Measurements from ENCODE around the gene IER3. TPM values are rescaled to one million over a fixed set of nuclear protein-coding genes. Genes with fewer than 3 reads are reported as not detected.
A peak's percentile ranks its signal among the peaks of the same experiment; 100 is the strongest.

The IER3 gene
- total and polyA plus RNA-seq, 2 of the 13 experiments (the other 11 are each of a cell fraction or from before 2014, with no cell fraction given), result 51.1 to 131 TPM

DNA sequence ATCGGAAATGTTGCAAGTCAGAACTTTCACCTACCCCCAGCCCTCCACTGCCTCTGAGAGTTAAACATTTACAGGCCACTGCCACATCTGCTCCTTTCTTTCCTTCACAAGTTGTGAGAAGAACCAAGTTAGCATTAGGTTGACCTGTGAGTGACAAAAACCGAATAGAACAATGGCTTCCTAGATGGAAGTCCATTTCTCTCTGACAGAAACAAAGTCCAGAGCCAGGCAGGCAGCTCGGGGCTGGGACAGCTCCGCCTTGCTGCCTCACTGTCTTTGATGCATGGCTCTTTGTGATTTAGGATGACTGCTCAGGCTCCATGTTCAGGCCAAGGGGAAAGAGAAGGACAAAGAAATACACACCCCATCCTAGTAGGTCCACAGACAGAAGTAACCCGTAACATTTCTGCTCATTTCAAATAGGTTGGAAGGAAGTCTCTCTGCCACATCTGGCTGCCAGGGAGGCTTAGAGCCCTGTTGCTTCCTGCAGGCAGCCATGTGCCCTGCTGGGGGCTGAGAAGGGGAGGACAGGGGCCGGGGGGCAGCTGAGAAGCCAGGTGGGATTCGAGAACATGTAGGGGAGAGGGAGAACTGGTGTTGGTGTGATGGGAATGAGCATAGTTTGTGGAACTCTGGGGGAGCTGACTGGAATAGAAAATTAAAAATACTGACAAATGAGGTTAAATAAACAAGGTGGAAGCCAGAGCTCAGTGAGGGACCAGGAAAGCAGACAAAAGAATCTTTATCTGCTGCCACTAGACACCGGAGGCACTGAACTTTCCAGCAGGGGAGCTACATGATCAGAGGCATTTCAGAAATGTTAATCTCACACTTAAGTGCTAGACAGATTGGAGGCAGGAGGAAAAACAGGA lies 19.5 kb upstream of the IER3 start (continued):
- TF ChIP-seq ZNF768 (CRISPR knock-in tag; IDR thresholded peaks at IDR 0.05), result peak; percentile 57; the same call in 1 of the 2 replicates
- TF ChIP-seq, protein P1, sequence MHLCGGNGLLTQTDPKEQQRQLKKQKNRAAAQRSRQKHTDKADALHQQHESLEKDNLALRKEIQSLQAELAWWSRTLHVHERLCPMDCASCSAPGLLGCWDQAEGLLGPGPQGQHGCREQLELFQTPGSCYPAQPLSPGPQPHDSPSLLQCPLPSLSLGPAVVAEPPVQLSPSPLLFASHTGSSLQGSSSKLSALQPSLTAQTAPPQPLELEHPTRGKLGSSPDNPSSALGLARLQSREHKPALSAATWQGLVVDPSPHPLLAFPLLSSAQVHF (CRISPR knock-in tag; IDR thresholded peaks at IDR 0.05), result no peak
- TF ChIP-seq, protein P2, sequence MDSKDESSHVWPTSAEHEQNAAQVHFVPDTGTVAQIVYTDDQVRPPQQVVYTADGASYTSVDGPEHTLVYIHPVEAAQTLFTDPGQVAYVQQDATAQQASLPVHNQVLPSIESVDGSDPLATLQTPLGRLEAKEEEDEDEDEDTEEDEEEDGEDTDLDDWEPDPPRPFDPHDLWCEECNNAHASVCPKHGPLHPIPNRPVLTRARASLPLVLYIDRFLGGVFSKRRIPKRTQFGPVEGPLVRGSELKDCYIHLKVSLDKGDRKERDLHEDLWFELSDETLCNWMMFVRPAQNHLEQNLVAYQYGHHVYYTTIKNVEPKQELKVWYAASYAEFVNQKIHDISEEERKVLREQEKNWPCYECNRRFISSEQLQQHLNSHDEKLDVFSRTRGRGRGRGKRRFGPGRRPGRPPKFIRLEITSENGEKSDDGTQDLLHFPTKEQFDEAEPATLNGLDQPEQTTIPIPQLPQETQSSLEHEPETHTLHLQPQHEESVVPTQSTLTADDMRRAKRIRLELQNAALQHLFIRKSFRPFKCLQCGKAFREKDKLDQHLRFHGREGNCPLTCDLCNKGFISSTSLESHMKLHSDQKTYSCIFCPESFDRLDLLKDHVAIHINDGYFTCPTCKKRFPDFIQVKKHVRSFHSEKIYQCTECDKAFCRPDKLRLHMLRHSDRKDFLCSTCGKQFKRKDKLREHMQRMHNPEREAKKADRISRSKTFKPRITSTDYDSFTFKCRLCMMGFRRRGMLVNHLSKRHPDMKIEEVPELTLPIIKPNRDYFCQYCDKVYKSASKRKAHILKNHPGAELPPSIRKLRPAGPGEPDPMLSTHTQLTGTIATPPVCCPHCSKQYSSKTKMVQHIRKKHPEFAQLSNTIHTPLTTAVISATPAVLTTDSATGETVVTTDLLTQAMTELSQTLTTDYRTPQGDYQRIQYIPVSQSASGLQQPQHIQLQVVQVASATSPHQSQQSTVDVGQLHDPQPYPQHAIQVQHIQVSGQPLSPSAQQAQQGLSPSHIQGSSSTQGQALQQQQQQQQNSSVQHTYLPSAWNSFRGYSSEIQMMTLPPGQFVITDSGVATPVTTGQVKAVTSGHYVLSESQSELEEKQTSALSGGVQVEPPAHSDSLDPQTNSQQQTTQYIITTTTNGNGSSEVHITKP (CRISPR knock-in tag; IDR thresholded peaks at IDR 0.05; ENCODE audit: low read depth), result peak; percentile 67
- TF ChIP-seq ZKSCAN8 (CRISPR knock-in tag; IDR thresholded peaks at IDR 0.05; ENCODE audit: borderline replicate concordance), result peak; percentile 92; the same call in 1 of the 2 replicates
- TF ChIP-seq, protein P3, sequence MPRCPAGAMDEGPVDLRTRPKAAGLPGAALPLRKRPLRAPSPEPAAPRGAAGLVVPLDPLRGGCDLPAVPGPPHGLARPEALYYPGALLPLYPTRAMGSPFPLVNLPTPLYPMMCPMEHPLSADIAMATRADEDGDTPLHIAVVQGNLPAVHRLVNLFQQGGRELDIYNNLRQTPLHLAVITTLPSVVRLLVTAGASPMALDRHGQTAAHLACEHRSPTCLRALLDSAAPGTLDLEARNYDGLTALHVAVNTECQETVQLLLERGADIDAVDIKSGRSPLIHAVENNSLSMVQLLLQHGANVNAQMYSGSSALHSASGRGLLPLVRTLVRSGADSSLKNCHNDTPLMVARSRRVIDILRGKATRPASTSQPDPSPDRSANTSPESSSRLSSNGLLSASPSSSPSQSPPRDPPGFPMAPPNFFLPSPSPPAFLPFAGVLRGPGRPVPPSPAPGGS (CRISPR knock-in tag; IDR thresholded peaks at IDR 0.05), result no peak; the same call in 1 of the 2 replicates
- peak; percentile 45 for TF ChIP-seq STAG1 (CRISPR knock-in tag; IDR thresholded peaks at IDR 0.05)
- TF ChIP-seq, protein P4, sequence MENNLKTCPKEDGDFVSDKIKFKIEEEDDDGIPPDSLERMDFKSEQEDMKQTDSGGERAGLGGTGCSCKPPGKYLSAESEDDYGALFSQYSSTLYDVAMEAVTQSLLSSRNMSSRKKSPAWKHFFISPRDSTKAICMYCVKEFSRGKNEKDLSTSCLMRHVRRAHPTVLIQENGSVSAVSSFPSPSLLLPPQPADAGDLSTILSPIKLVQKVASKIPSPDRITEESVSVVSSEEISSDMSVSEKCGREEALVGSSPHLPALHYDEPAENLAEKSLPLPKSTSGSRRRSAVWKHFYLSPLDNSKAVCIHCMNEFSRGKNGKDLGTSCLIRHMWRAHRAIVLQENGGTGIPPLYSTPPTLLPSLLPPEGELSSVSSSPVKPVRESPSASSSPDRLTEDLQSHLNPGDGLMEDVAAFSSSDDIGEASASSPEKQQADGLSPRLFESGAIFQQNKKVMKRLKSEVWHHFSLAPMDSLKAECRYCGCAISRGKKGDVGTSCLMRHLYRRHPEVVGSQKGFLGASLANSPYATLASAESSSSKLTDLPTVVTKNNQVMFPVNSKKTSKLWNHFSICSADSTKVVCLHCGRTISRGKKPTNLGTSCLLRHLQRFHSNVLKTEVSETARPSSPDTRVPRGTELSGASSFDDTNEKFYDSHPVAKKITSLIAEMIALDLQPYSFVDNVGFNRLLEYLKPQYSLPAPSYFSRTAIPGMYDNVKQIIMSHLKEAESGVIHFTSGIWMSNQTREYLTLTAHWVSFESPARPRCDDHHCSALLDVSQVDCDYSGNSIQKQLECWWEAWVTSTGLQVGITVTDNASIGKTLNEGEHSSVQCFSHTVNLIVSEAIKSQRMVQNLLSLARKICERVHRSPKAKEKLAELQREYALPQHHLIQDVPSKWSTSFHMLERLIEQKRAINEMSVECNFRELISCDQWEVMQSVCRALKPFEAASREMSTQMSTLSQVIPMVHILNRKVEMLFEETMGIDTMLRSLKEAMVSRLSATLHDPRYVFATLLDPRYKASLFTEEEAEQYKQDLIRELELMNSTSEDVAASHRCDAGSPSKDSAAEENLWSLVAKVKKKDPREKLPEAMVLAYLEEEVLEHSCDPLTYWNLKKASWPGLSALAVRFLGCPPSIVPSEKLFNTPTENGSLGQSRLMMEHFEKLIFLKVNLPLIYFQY (CRISPR knock-in tag; IDR thresholded peaks at IDR 0.05; ENCODE audit: borderline replicate concordance), result 0 out of 2 replicates have a peak, but pooled peaks have one; percentile 58
- TF ChIP-seq, protein P5, sequence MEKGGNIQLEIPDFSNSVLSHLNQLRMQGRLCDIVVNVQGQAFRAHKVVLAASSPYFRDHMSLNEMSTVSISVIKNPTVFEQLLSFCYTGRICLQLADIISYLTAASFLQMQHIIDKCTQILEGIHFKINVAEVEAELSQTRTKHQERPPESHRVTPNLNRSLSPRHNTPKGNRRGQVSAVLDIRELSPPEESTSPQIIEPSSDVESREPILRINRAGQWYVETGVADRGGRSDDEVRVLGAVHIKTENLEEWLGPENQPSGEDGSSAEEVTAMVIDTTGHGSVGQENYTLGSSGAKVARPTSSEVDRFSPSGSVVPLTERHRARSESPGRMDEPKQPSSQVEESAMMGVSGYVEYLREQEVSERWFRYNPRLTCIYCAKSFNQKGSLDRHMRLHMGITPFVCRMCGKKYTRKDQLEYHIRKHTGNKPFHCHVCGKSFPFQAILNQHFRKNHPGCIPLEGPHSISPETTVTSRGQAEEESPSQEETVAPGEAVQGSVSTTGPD (CRISPR knock-in tag; IDR thresholded peaks at IDR 0.05), result peak; percentile 88; the same call in 1 of the 2 replicates
- TF ChIP-seq SIN3A (IDR thresholded peaks at IDR 0.05; ENCODE audit: borderline replicate concordance, low read depth, low read length), result 0 out of 2 replicates have a peak, but pooled peaks have one; percentile 42
- TF ChIP-seq NFATC3 (CRISPR knock-in tag; IDR thresholded peaks at IDR 0.05), result peak; percentile 65
- peak; percentile 80 for TF ChIP-seq SALL1 (CRISPR knock-in tag; IDR thresholded peaks at IDR 0.05)
- peak; percentile 73 for TF ChIP-seq ZNF746 (CRISPR knock-in tag; IDR thresholded peaks at IDR 0.05)
- TF ChIP-seq ZNF343 (CRISPR knock-in tag; IDR thresholded peaks at IDR 0.05), result 0 out of 2 replicates have a peak, but pooled peaks have one; percentile 21
- no peak for TF ChIP-seq ZNF24 (IDR thresholded peaks at IDR 0.05)
- peak; percentile 79 for TF ChIP-seq ZNF572 (CRISPR knock-in tag; IDR thresholded peaks at IDR 0.05)
- TF ChIP-seq KLF11 (CRISPR knock-in tag; IDR thresholded peaks at IDR 0.05), result peak; percentile 18
- peak; percentile 40; the same call in 1 of the 2 replicates for TF ChIP-seq DMAP1 (CRISPR knock-in tag; IDR thresholded peaks at IDR 0.05)
